Activated naive CD4-positive, alpha-beta T cell treated with anti-CD3 and anti-CD28 coated beads, Interleukin-2, amount 50 U/mL, for 72 hours (primary cell): ENCODE measurements around the gene IL12RB1. TPM values are rescaled to one million over a fixed set of nuclear protein-coding genes. Genes with fewer than 3 reads are reported as not detected.
"Not testable (repeated sequence)": the region's sequence is repeated elsewhere in the genome, so short reads cannot be mapped to it uniquely, and the experiment has no call there.

ENCODE experiments used
- ATAC-seq, 2 donors: fragments of 150-1000 bp; cut with Tn5 transposase; 2 replicates each; pipeline ENCODE4 v1.10.0; 2021; ENCODE audit warnings: mild to moderate bottlenecking in 2 of 2, moderate library complexity in 2 of 2
- DNase-seq, 2 donors: peaks; one replicate each; pipeline ENCODE4 v3.0.0; 2021 to 2022; ENCODE audit warnings: low spot score in 2 of 2
- H3K27ac Mint-ChIP-seq, 2 donors: one replicate each; pipeline ENCODE4 v1.8.0; 2022; ENCODE audit warnings: mild to moderate bottlenecking in 2 of 2, mixed read lengths in 2 of 2
- H3K36me3 Mint-ChIP-seq, 2 donors: one replicate each; pipeline ENCODE4 v1.8.0; 2022; ENCODE audit warnings: mixed read lengths in 2 of 2
- H3K9me3 Mint-ChIP-seq, 2 donors: one replicate each; pipeline ENCODE4 v1.8.0; 2022; ENCODE audit warnings: mixed read lengths in 2 of 2
- total RNA-seq, 2 donors: library from RNA; stranded (reverse); gene quantifications; one replicate each; pipeline ENCODE4 v1.2.3, GENCODE V29; 2022

IL12RB1 gene
- total RNA-seq, 2 donors from 2014 or later: 14.6 to 25.0 TPM

GRCh38 chr19:18045307-18046050 lies 41.3 kb downstream of the IL12RB1 start:
- DNase-seq: no peak
- peak overlapping the region; percentile 44 to 80 for H3K27ac Mint-ChIP-seq
- H3K9me3 Mint-ChIP-seq: peaks cover 5 to 8% of the 10 kb centered on the region in 2 donors
- H3K36me3 Mint-ChIP-seq: peaks cover 6 to 7% of the 10 kb centered on the region in 2 donors
- peak; percentile 10 to 21 for ATAC-seq

GRCh38 chr19:18044825-18045304 lies 41.9 kb downstream of the IL12RB1 start:
- DNase-seq (peak; percentile 82 to 93), ATAC-seq (peak; percentile 94 to 99)
- peak overlapping the region; percentile 44 to 80 for H3K27ac Mint-ChIP-seq
- H3K36me3 Mint-ChIP-seq: peaks cover 6 to 7% of the 10 kb centered on the region in 2 donors
- H3K9me3 Mint-ChIP-seq: peaks cover 5 to 8% of the 10 kb centered on the region in 2 donors

- ATAC-seq (no peak), DNase-seq (no peak)
- peaks cover 5 to 8% of the 10 kb centered on the region in 2 donors for H3K9me3 Mint-ChIP-seq
- H3K27ac Mint-ChIP-seq: no peak overlapping the region
- peaks cover 6 to 7% of the 10 kb centered on the region in 2 donors for H3K36me3 Mint-ChIP-seq
These were observed 43.1 kb downstream of the IL12RB1 start for GRCh38 chr19:18043676-18044075.

- Mint-ChIP-seq H3K9me3 (peaks cover 5 to 8% of the 10 kb centered on the region in 2 donors), H3K27ac (no peak overlapping the region), H3K36me3 (peaks cover 6 to 7% of the 10 kb centered on the region in 2 donors)
- ATAC-seq: no peak
- no peak for DNase-seq
These were observed 45.7 kb downstream of the IL12RB1 start for GRCh38 chr19:18041054-18041453.

GRCh38 chr19:18032102-18032501 lies 54.6 kb downstream of the IL12RB1 start:
- not testable (repeated sequence) for H3K9me3 Mint-ChIP-seq, H3K36me3 Mint-ChIP-seq, ATAC-seq, H3K27ac Mint-ChIP-seq, DNase-seq

- peak in 1 of 2 donors; percentile 45 for ATAC-seq
- H3K27ac Mint-ChIP-seq, H3K36me3 Mint-ChIP-seq, H3K9me3 Mint-ChIP-seq, DNase-seq: not testable (repeated sequence)
These were observed 55.3 kb downstream of the IL12RB1 start for GRCh38 chr19:18031401-18031800.

- DNase-seq: no peak
- H3K36me3 Mint-ChIP-seq: no peaks in the 10 kb centered on the region
- H3K9me3 Mint-ChIP-seq: no peaks in the 10 kb centered on the region
- peak in 1 of 2 donors; percentile 20 for ATAC-seq
- no peak overlapping the region for H3K27ac Mint-ChIP-seq
These were observed 57.0 kb downstream of the IL12RB1 start for GRCh38 chr19:18029617-18030338.

GRCh38 chr19:18027151-18027550 lies 59.6 kb downstream of the IL12RB1 start:
- peaks cover 4 to 12% of the 10 kb centered on the region in 2 donors for H3K36me3 Mint-ChIP-seq
- DNase-seq: no peak
- no peak for ATAC-seq
- peaks cover 3% of the 10 kb centered on the region in 2 donors for H3K9me3 Mint-ChIP-seq
- H3K27ac Mint-ChIP-seq: no peak overlapping the region

- peak overlapping the region; percentile 87 to 91 for H3K27ac Mint-ChIP-seq
- ATAC-seq (peak; percentile 16 to 28), DNase-seq (peak in 1 of 2 donors; percentile 42)
These were observed 63.0 kb downstream of the IL12RB1 start for GRCh38 chr19:18023622-18024251.

GRCh38 chr19:18021121-18021755 lies 65.5 kb downstream of the IL12RB1 start:
- DNase-seq (peak; percentile 42 to 86), ATAC-seq (peak; percentile 54 to 75)
- H3K9me3 Mint-ChIP-seq: peaks cover 4% of the 10 kb centered on the region in 2 donors
- H3K36me3 Mint-ChIP-seq: peaks cover 6 to 14% of the 10 kb centered on the region in 2 donors
- H3K27ac Mint-ChIP-seq: peak overlapping the region; percentile 87 to 92

More at GRCh38 chr19:18023622-18024251, 63.0 kb downstream of the IL12RB1 start:
- Mint-ChIP-seq H3K36me3 (peaks cover 6 to 14% of the 10 kb centered on the region in 2 donors), H3K9me3 (peaks cover 4% of the 10 kb centered on the region in 2 donors)

- peaks cover 4% of the 10 kb centered on the region in 2 donors for H3K9me3 Mint-ChIP-seq
- DNase-seq: no peak
- ATAC-seq: no peak
- peak overlapping the region; percentile 87 to 92 for H3K27ac Mint-ChIP-seq
- peaks cover 7 to 17% of the 10 kb centered on the region in 2 donors for H3K36me3 Mint-ChIP-seq
These were observed 66.3 kb downstream of the IL12RB1 start for GRCh38 chr19:18020212-18021085.

GRCh38 chr19:18017275-18018083 lies 69.3 kb downstream of the IL12RB1 start:
- Mint-ChIP-seq H3K9me3 (peaks cover 4% of the 10 kb centered on the region in 2 donors), H3K36me3 (peaks cover 18 to 27% of the 10 kb centered on the region in 2 donors), H3K27ac (peak overlapping the region; percentile 27 to 92)
- ATAC-seq (no peak), DNase-seq (no peak)

GRCh38 chr19:18016209-18016910 lies 70.4 kb downstream of the IL12RB1 start:
- Mint-ChIP-seq H3K9me3 (no peaks in the 10 kb centered on the region), H3K36me3 (peaks cover 13 to 21% of the 10 kb centered on the region in 2 donors), H3K27ac (peak overlapping the region; percentile 27 to 92)
- DNase-seq (no peak), ATAC-seq (no peak)

- Mint-ChIP-seq H3K36me3 (peaks cover 13 to 28% of the 10 kb centered on the region in 2 donors), H3K9me3 (no peaks in the 10 kb centered on the region), H3K27ac (peak overlapping the region; percentile 6 to 50)
- no peak for DNase-seq
- peak; percentile 43 to 75 for ATAC-seq
These were observed 72.5 kb downstream of the IL12RB1 start for GRCh38 chr19:18014197-18014596.
